Endothelial cell of umbilical vein (primary cell): ENCODE data around the gene DHX16. TPM values are rescaled to one million over a fixed set of nuclear protein-coding genes. Genes with fewer than 3 reads are reported as not detected.

Source experiments
- BruUV-seq: library from RNA; stranded (reverse); fragments of 400-500 nt; replicated peaks from 2 replicates; lab custom pipeline; 2021; lab: Mats Ljungman, UMichigan
- CTCF ChIA-PET: fragments of 300-600, 350-600 bp; sonication (Branson Sonifier 250); formaldehyde crosslinking; loops from one replicate; lab custom pipeline; 2021; ENCODE audit warnings: antibody characterized with exemption, inconsistent platforms; lab: Charles Lee
- POLR2A ChIA-PET: fragments of 300-600, 350-600 bp; sonication (Branson Sonifier 250); formaldehyde crosslinking; loops from one replicate; lab custom pipeline; 2021; ENCODE audit warnings: antibody characterized with exemption, inconsistent platforms; lab: Charles Lee
- DNase-seq: peaks from one replicate; pipeline ENCODE4 v3.0.0-alpha.2; 2011; ENCODE audit warnings: low read depth, low spot score
- FAIRE-seq: peaks from 2 replicates; lab custom pipeline; 2011; peaks lifted over from hg19 to GRCh38; lab: Jason Lieb, UNC
- H2AFZ ChIP-seq: 2 replicates; pipeline ENCODE4 v1.6.0; 2012; ENCODE audit warnings: low read depth, low read length, control low read depth, inconsistent platforms
- H3K27ac ChIP-seq: 2 replicates; pipeline ENCODE4 v1.5.1; 2011; ENCODE audit warnings: low read depth, mild to moderate bottlenecking, control low read depth, low read length, moderate library complexity; ENCODE audit not compliant: insufficient read depth
- H3K27me3 ChIP-seq, 2 experiments: 2 replicates each; pipeline versions ENCODE4 v1.6.0 to v1.6.1; 2011; ENCODE audit warnings: low read length in 2 of 2, mixed read lengths in 1 of 2; ENCODE audit not compliant: control insufficient read depth in 2 of 2, insufficient read depth in 2 of 2
- H3K36me3 ChIP-seq, 2 experiments: 2 replicates in 1 of 2; 3 replicates in 1 of 2; pipeline ENCODE4 v1.5.1; 2011; ENCODE audit warnings: low read length in 2 of 2, mild to moderate bottlenecking in 1 of 2, moderate library complexity in 1 of 2; ENCODE audit not compliant: control insufficient read depth in 2 of 2, insufficient read depth in 2 of 2; ENCODE audit errors: extremely low read depth in 1 of 2
- H3K4me1 ChIP-seq: 3 replicates; pipeline ENCODE4 v1.5.1; 2011; ENCODE audit warnings: mild to moderate bottlenecking, low read length; ENCODE audit not compliant: control insufficient read depth, insufficient read depth; ENCODE audit errors: extremely low read depth
- H3K4me2 ChIP-seq: 2 replicates; pipeline ENCODE4 v1.6.1; 2011; ENCODE audit warnings: low read length, control low read depth, mixed read lengths; ENCODE audit not compliant: insufficient read depth
- H3K4me3 ChIP-seq, 3 experiments: fragments of 200-600 bp in 1 of 3; sonication (generic), shearing (Covaris generic) in 1 of 3; replicated peaks in 1 of 3; 2 replicates each; pipeline ENCODE4 v1.5.1; 2011 to 2016; ENCODE audit warnings: control low read depth in 3 of 3, low read length in 3 of 3, mild to moderate bottlenecking in 2 of 3, inconsistent platforms in 1 of 3, low read depth in 1 of 3, moderate library complexity in 1 of 3; ENCODE audit not compliant: insufficient read depth in 1 of 3
- H3K79me2 ChIP-seq: 2 replicates; pipeline ENCODE4 v1.6.0; 2012; ENCODE audit warnings: low read length, inconsistent platforms; ENCODE audit not compliant: control insufficient read depth, insufficient read depth
- H3K9ac ChIP-seq: replicated peaks from 2 replicates; pipeline ENCODE3; 2011; ENCODE audit warnings: low read length, control low read depth; ENCODE audit not compliant: insufficient read depth; ENCODE audit errors: extremely low read depth
- H3K9me1 ChIP-seq: replicated peaks from 3 replicates; pipeline ENCODE4 v1.6.0; 2011; ENCODE audit warnings: mild to moderate bottlenecking, low read length; ENCODE audit not compliant: control insufficient read depth, insufficient read depth; ENCODE audit errors: extremely low read depth
- H3K9me3 ChIP-seq: replicated peaks from 2 replicates; pipeline ENCODE4 v1.5.1; 2012; ENCODE audit warnings: low read length, inconsistent platforms; ENCODE audit not compliant: control insufficient read depth, insufficient read depth
- H4K20me1 ChIP-seq: replicated peaks from 2 replicates; pipeline ENCODE3; 2011; ENCODE audit warnings: mild to moderate bottlenecking, low read length; ENCODE audit not compliant: control insufficient read depth, insufficient read depth; ENCODE audit errors: extremely low read depth
- EZH2 ChIP-seq: IDR thresholded peaks from 2 replicates; pipeline ENCODE4 v1.6.1; 2012; ENCODE audit warnings: borderline replicate concordance, low read depth, mild to moderate bottlenecking, moderate library complexity, low read length, inconsistent platforms; ENCODE audit not compliant: severe bottlenecking
- FOS ChIP-seq: IDR thresholded peaks from 2 replicates; pipeline ENCODE4 v1.6.1; 2011; ENCODE audit warnings: mild to moderate bottlenecking, low read length, moderate library complexity, borderline replicate concordance; ENCODE audit not compliant: insufficient read depth
- GATA2 ChIP-seq: IDR thresholded peaks from 2 replicates; pipeline ENCODE4 v1.7.0; 2011; ENCODE audit warnings: low read depth, mild to moderate bottlenecking, moderate library complexity, mixed read lengths, low read length; ENCODE audit not compliant: insufficient read length, insufficient read depth
- JUN ChIP-seq: IDR thresholded peaks from 2 replicates; pipeline ENCODE4 v1.6.1; 2011; ENCODE audit warnings: borderline replicate concordance, low read depth; ENCODE audit not compliant: insufficient read length, insufficient read depth
- MAX ChIP-seq: IDR thresholded peaks from 2 replicates; pipeline ENCODE4 v1.6.1; 2011; ENCODE audit not compliant: insufficient read depth, insufficient read length
- MYC ChIP-seq: IDR thresholded peaks from one replicate; pipeline ENCODE4 v1.6.1; 2011; ENCODE audit warnings: mild to moderate bottlenecking, low read depth, low read length
- POLR2A ChIP-seq: IDR thresholded peaks from 2 replicates; pipeline ENCODE4 v1.6.1; 2012; ENCODE audit warnings: low read depth, mild to moderate bottlenecking, control low read depth, low read length
- POLR2AphosphoS5 ChIP-seq: IDR thresholded peaks from 2 replicates; pipeline ENCODE4 v1.6.1; 2012; ENCODE audit warnings: low read depth, mild to moderate bottlenecking, control low read depth, low read length, moderate library complexity; ENCODE audit not compliant: insufficient read depth
- dilution Hi-C: fragments of 300-500 bp; cut with MboI; formaldehyde crosslinking; loops from one replicate; pipeline ENCODE4 v1.15.0; 2019; ENCODE audit warnings: low sequenced_read_pairs; ENCODE audit not compliant: extremely low pct_ligation_motif_present
- intact Hi-C: fragments of 100-400 bp; cut with micrococcal nuclease; formaldehyde crosslinking; loops from one replicate; pipeline ENCODE4 v1.10.0; 2022
- polyA plus RNA-seq, 4 experiments: library from polyadenylated mRNA; depleted of rRNA in 3 of 4; stranded (reverse) in 3 of 4; unstranded in 1 of 4; fragments of >200 nt; gene quantifications; 2 replicates each; pipeline versions ENCODE4 v1.2.1 to v1.2.3, GENCODE V29; 2011 to 2012; ENCODE audit warnings: missing spikeins in 1 of 4
- total RNA-seq: library from RNA; stranded (reverse); gene quantifications from 2 replicates; pipeline ENCODE4 v1.2.3, GENCODE V29; 2021

DHX16 gene
- total and polyA plus RNA-seq, 2 donors (not counting 3 experiments of a cell fraction or from before 2014, with no cell fraction given) = 38.2 to 66.5 TPM

GRCh38 chr6:30646450-30647241, 26.2 kb downstream of the DHX16 start, which contains the start of gene C6orf136:
Gene C6orf136, plus strand, starts transcription at chr6:30647133. Its CDS starts 99 bp downstream, at chr6:30647232.
- ChIA-PET POLR2A (no interaction called here), CTCF (interaction anchor here (0.6 kb wide), 1 partner anchor 75 kb away, joined by 3 read pairs; no protein-coding TSS in a partner anchor)
- dilution Hi-C loops = no loop called here
- Histone ChIP-seq H3K27ac (peak within 1 kb of the TSS; percentile 26), H3K9me1 (no peaks in the 10 kb centered on the region), H3K9me3 (no peaks in the 10 kb centered on the region), H3K9ac (peak within 1 kb of the TSS; percentile 76), H3K4me1 (peaks cover 8% of the 10 kb centered on the region), H4K20me1 (no peaks in the 10 kb centered on the region), H2AFZ (peak within 1 kb of the TSS; percentile 88), H3K27me3 (no peaks in the 10 kb centered on the region), H3K79me2 (peaks cover 20% of the 10 kb centered on the region), H3K36me3 (peaks cover 2 to 5% of the 10 kb centered on the region in 2 experiments), H3K4me3 (peak within 1 kb of the TSS; percentile 70 to 99 (median 76)), H3K4me2 (peak within 1 kb of the TSS; percentile 87)
- FAIRE-seq = peak; percentile 98
- intact Hi-C loops = loop anchor here (1.0 to 2.0 kb wide), 3 partner anchors 27 to 74 kb away; partner anchors contain the start of genes DHX16, MRPS18B, PPP1R10 and TUBB
- DNase-seq = peak; percentile 93
- no TSS peak for BruUV-seq
- TF ChIP-seq JUN = no peak
- TF ChIP-seq POLR2AphosphoS5 = no peak
- no peak for TF ChIP-seq EZH2
- no peak for TF ChIP-seq POLR2A
- no peak for TF ChIP-seq MAX
- TF ChIP-seq FOS = no peak
- TF ChIP-seq MYC = no peak
- TF ChIP-seq GATA2 = no peak
